ENCODE measurements around the gene EZH2.

Gene EZH2

DNA sequence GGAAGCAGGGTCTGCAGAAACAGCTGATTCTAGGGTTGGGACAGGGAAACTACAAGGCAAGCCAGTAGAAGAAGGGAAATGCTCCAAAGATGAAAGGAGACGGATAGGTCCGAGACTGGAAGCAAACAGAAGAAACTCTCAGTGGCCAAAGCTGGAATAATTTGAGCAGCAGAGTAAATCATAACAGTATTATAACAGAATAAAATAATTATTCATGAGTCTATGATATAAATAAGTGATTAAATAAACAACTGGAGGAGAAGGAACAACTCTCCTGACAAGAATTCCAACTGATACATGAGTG is 27.6 kb downstream of the EZH2 start:
- Histone ChIP-seq H3K27me3 (ENCODE audit: insufficient read depth, low read length, poor library complexity) (no peaks in the 10 kb centered on the region), H3K36me3 (ENCODE audit: insufficient read depth, low read length) (peaks cover 6% of the 10 kb centered on the region; the same call in 1 of the 2 replicates), H3K27ac (ENCODE audit: low read length) (no peak overlapping the region), H3K4me1 (ENCODE audit: insufficient read depth, low read length) (peaks cover 3% of the 10 kb centered on the region), H3K79me2 (ENCODE audit: insufficient read depth, low read length) (peaks cover 99% of the 10 kb centered on the region), H3K4me3 (ENCODE audit: low read depth in 1 of 2, low read length in 2 of 2) (no peak overlapping the region), H2AFZ (ENCODE audit: low read depth, low read length) (no peak overlapping the region), H4K20me1 (ENCODE audit: insufficient read depth, low read length) (peaks cover 90% of the 10 kb centered on the region), H3K9me3 (ENCODE audit: insufficient read depth, low read length, severe bottlenecking) (no peaks in the 10 kb centered on the region), H3K4me2 (ENCODE audit: insufficient read depth, low read length) (no peak overlapping the region), H3K9ac (ENCODE audit: low read depth, low read length) (no peak overlapping the region)
- DNase-seq, result no peak
- ATAC-seq (ENCODE audit: insufficient read depth, low read depth), result no peak
- no peak for TF ChIP-seq EZH2 (IDR thresholded peaks at IDR 0.05; ENCODE audit: borderline replicate concordance, low read depth, low read length, severe bottlenecking)
- TF ChIP-seq, protein P1, sequence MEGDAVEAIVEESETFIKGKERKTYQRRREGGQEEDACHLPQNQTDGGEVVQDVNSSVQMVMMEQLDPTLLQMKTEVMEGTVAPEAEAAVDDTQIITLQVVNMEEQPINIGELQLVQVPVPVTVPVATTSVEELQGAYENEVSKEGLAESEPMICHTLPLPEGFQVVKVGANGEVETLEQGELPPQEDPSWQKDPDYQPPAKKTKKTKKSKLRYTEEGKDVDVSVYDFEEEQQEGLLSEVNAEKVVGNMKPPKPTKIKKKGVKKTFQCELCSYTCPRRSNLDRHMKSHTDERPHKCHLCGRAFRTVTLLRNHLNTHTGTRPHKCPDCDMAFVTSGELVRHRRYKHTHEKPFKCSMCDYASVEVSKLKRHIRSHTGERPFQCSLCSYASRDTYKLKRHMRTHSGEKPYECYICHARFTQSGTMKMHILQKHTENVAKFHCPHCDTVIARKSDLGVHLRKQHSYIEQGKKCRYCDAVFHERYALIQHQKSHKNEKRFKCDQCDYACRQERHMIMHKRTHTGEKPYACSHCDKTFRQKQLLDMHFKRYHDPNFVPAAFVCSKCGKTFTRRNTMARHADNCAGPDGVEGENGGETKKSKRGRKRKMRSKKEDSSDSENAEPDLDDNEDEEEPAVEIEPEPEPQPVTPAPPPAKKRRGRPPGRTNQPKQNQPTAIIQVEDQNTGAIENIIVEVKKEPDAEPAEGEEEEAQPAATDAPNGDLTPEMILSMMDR (IDR thresholded peaks at IDR 0.05; ENCODE audit: borderline replicate concordance, extremely low read depth, low read length, poor library complexity, severe bottlenecking), result no peak

DNA sequence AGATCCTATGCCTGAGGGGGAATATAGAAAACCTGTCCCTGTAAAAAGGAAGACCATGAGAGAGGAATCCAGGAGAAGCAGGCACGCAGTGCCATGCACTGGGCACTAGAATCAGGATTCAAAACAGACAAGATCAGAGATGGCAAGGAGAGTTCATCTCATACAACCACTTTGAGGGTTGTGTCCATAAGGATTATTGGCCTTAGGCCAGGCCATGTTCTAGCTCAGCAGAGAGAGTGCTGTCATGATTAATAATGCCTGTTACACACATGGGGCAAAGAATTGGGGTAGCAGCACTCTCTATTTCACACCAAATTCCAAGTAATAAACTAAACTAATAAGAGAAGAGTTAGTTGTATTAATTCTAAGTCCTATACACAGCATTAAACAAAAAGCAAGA is 29.1 kb downstream of the EZH2 start:
- no peak for TF ChIP-seq EZH2 (IDR thresholded peaks at IDR 0.05; ENCODE audit: borderline replicate concordance, low read depth, low read length, severe bottlenecking)
- TF ChIP-seq, protein P1 (IDR thresholded peaks at IDR 0.05; ENCODE audit: borderline replicate concordance, extremely low read depth, low read length, poor library complexity, severe bottlenecking), result no peak
- no peak for ATAC-seq (ENCODE audit: insufficient read depth, low read depth)

DNA sequence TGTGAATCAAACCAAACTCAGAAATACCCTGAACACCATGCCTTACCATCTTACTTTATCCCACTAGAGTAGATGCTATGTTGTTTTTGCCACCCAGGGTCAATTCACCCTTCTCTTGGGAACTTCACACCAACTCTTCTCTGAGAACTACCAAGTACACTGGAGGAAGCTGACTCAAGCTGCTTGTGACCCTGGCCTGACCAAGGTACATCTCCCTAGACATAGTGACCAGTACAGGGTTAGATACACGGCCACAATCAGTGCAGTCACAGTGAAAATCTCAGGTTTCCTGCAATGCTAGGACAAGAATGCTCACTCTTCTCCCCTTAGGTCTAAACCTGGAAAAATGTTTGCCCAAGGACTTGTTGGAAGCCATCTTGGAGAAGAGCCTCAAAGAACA is 31.8 kb downstream of the EZH2 start:
- Histone ChIP-seq H2AFZ (ENCODE audit: low read depth, low read length) (no peak overlapping the region), H3K4me2 (ENCODE audit: insufficient read depth, low read length) (no peak overlapping the region), H3K27ac (ENCODE audit: low read length) (no peak overlapping the region), H3K36me3 (ENCODE audit: insufficient read depth, low read length) (peaks cover 8% of the 10 kb centered on the region; the same call in 1 of the 2 replicates), H3K79me2 (ENCODE audit: insufficient read depth, low read length) (peaks cover 100% of the 10 kb centered on the region), H3K27me3 (ENCODE audit: insufficient read depth, low read length, poor library complexity) (no peaks in the 10 kb centered on the region), H4K20me1 (ENCODE audit: insufficient read depth, low read length) (peaks cover 98% of the 10 kb centered on the region), H3K4me1 (ENCODE audit: insufficient read depth, low read length) (peaks cover 17% of the 10 kb centered on the region), H3K4me3 (ENCODE audit: low read depth in 1 of 2, low read length in 2 of 2) (no peak overlapping the region), H3K9ac (ENCODE audit: low read depth, low read length) (no peak overlapping the region), H3K9me3 (ENCODE audit: insufficient read depth, low read length, severe bottlenecking) (no peaks in the 10 kb centered on the region)
- ATAC-seq (ENCODE audit: insufficient read depth, low read depth), result no peak
- DNase-seq, result no peak
- TF ChIP-seq EZH2 (IDR thresholded peaks at IDR 0.05; ENCODE audit: borderline replicate concordance, low read depth, low read length, severe bottlenecking), result no peak
- TF ChIP-seq, protein P1 (IDR thresholded peaks at IDR 0.05; ENCODE audit: borderline replicate concordance, extremely low read depth, low read length, poor library complexity, severe bottlenecking), result no peak

More for the DNA sequence above, 29.1 kb downstream of the EZH2 start:
- peaks cover 3% of the 10 kb centered on the region for H3K4me1 ChIP-seq (ENCODE audit: insufficient read depth, low read length)
- H3K4me2 ChIP-seq (ENCODE audit: insufficient read depth, low read length), result no peak overlapping the region
- no peaks in the 10 kb centered on the region for H3K27me3 ChIP-seq (ENCODE audit: insufficient read depth, low read length, poor library complexity)
- H2AFZ ChIP-seq (ENCODE audit: low read depth, low read length), result no peak overlapping the region
- no peak overlapping the region for H3K9ac ChIP-seq (ENCODE audit: low read depth, low read length)
- H3K4me3 ChIP-seq (ENCODE audit: low read depth in 1 of 2, low read length in 2 of 2), result no peak overlapping the region
- no peak for DNase-seq
- H3K27ac ChIP-seq (ENCODE audit: low read length), result no peak overlapping the region
- H3K36me3 ChIP-seq (ENCODE audit: insufficient read depth, low read length), result peaks cover 6% of the 10 kb centered on the region; the same call in 1 of the 2 replicates
- H3K79me2 ChIP-seq (ENCODE audit: insufficient read depth, low read length), result peaks cover 100% of the 10 kb centered on the region
- H4K20me1 ChIP-seq (ENCODE audit: insufficient read depth, low read length), result peaks cover 91% of the 10 kb centered on the region
- no peaks in the 10 kb centered on the region for H3K9me3 ChIP-seq (ENCODE audit: insufficient read depth, low read length, severe bottlenecking)

DNA sequence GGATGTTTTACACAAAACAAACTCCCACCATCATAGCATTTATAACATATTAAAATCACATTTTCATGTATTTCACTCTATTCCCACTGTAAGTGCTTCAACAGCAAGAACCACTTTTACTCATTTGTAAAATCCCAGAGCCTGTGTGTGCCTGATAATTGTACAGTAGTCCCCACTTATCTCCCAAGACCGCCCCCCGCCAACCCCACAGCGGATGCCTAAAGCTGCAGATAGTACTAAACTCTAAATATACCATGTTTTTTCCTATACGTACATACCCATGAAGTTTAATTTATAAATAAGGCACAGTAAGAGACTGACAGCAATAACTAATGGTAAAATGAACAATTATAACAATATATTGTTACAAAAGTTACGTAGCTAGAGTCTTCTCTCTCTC is 33.5 kb downstream of the EZH2 start:
- DNase-seq (no peak), ATAC-seq (ENCODE audit: insufficient read depth, low read depth) (no peak)
- Histone ChIP-seq H3K9ac (ENCODE audit: low read depth, low read length) (no peak overlapping the region), H3K4me3 (ENCODE audit: low read depth in 1 of 2, low read length in 2 of 2) (no peak overlapping the region), H3K9me3 (ENCODE audit: insufficient read depth, low read length, severe bottlenecking) (no peaks in the 10 kb centered on the region), H3K27ac (ENCODE audit: low read length) (no peak overlapping the region), H3K4me2 (ENCODE audit: insufficient read depth, low read length) (no peak overlapping the region), H2AFZ (ENCODE audit: low read depth, low read length) (no peak overlapping the region), H3K36me3 (ENCODE audit: insufficient read depth, low read length) (peaks cover 12% of the 10 kb centered on the region), H4K20me1 (ENCODE audit: insufficient read depth, low read length) (peaks cover 93% of the 10 kb centered on the region), H3K27me3 (ENCODE audit: insufficient read depth, low read length, poor library complexity) (no peaks in the 10 kb centered on the region), H3K4me1 (ENCODE audit: insufficient read depth, low read length) (peaks cover 25% of the 10 kb centered on the region), H3K79me2 (ENCODE audit: insufficient read depth, low read length) (peaks cover 100% of the 10 kb centered on the region)
- TF ChIP-seq EZH2 (IDR thresholded peaks at IDR 0.05; ENCODE audit: borderline replicate concordance, low read depth, low read length, severe bottlenecking), result no peak
- TF ChIP-seq, protein P1 (IDR thresholded peaks at IDR 0.05; ENCODE audit: borderline replicate concordance, extremely low read depth, low read length, poor library complexity, severe bottlenecking), result no peak

All from DND-41 (cell line).